ENCODE results near the gene SLC17A7. TPM values are rescaled to one million over a fixed set of nuclear protein-coding genes. Genes with fewer than 3 reads are reported as not detected.

SLC17A7 gene
- total and polyA plus RNA-seq, 2 of the 13 experiments (the other 11 are each of a cell fraction or from before 2014, with no cell fraction given), result 0.32 TPM; not detected in 1

DNA sequence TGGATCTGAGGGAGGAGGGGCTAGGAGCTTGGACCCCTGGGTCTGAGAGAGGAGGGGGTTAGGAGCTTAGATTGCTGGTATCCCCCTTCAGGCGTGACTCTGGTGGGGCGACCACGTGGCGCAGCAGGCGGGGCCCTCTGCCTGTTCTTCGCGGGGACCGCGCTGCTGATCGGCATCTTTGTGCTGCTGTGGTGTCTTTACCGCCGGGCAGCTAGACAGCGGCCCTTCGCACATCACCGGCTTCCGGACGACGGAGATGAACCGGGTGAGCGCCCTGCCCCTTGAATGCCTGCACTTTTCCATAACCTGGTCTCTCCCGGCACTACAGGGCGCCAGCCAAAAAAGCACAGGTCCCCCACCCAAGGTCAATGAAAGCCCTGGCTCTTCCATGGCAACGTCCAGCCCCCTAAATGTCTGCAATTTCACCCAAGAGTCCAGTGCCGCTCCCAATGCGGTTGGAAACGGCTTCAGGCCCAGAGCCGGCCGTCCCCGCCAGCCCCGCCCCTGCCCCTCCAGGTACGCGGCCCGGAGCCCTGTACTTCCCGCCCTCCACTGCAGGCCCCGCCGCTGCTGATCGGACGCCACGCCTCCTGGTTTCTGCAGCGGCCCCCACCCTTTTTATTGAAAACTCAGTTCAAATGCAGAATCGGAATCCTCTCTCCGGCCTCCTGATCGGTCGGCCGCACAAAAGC, 13.3 kb downstream of the SLC17A7 start (continued):
- TF ChIP-seq KLF13 (CRISPR knock-in tag; IDR thresholded peaks at IDR 0.05) (no peak), NCOA2 (CRISPR knock-in tag; IDR thresholded peaks at IDR 0.05) (no peak), ASH2L (IDR thresholded peaks at IDR 0.05; ENCODE audit: insufficient read length, low read depth, low read length) (no peak), SYNCRIP (IDR thresholded peaks at IDR 0.05; ENCODE audit: insufficient read depth, low read depth, low read length) (no peak), MIER3 (CRISPR knock-in tag; IDR thresholded peaks at IDR 0.05; ENCODE audit: borderline replicate concordance) (no peak), FOXM1 (CRISPR knock-in tag; IDR thresholded peaks at IDR 0.05) (no peak), ARID2 (CRISPR knock-in tag; IDR thresholded peaks at IDR 0.05; ENCODE audit: borderline replicate concordance) (no peak), MTF2 (CRISPR knock-in tag; IDR thresholded peaks at IDR 0.05; ENCODE audit: borderline replicate concordance) (0 out of 2 replicates have a peak, but pooled peaks have one; percentile 52), CCDC6 (CRISPR knock-in tag; IDR thresholded peaks at IDR 0.05) (no peak), RAD21 (CRISPR knock-in tag; IDR thresholded peaks at IDR 0.05) (no peak)
- TF ChIP-seq, protein P1, sequence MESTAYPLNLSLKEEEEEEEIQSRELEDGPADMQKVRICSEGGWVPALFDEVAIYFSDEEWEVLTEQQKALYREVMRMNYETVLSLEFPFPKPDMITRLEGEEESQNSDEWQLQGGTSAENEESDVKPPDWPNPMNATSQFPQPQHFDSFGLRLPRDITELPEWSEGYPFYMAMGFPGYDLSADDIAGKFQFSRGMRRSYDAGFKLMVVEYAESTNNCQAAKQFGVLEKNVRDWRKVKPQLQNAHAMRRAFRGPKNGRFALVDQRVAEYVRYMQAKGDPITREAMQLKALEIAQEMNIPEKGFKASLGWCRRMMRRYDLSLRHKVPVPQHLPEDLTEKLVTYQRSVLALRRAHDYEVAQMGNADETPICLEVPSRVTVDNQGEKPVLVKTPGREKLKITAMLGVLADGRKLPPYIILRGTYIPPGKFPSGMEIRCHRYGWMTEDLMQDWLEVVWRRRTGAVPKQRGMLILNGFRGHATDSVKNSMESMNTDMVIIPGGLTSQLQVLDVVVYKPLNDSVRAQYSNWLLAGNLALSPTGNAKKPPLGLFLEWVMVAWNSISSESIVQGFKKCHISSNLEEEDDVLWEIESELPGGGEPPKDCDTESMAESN (CRISPR knock-in tag; conservative IDR thresholded peaks at IDR 0.05), result no peak
- TF ChIP-seq, protein P2, sequence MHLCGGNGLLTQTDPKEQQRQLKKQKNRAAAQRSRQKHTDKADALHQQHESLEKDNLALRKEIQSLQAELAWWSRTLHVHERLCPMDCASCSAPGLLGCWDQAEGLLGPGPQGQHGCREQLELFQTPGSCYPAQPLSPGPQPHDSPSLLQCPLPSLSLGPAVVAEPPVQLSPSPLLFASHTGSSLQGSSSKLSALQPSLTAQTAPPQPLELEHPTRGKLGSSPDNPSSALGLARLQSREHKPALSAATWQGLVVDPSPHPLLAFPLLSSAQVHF (CRISPR knock-in tag; IDR thresholded peaks at IDR 0.05), result no peak
- TF ChIP-seq, protein P3, sequence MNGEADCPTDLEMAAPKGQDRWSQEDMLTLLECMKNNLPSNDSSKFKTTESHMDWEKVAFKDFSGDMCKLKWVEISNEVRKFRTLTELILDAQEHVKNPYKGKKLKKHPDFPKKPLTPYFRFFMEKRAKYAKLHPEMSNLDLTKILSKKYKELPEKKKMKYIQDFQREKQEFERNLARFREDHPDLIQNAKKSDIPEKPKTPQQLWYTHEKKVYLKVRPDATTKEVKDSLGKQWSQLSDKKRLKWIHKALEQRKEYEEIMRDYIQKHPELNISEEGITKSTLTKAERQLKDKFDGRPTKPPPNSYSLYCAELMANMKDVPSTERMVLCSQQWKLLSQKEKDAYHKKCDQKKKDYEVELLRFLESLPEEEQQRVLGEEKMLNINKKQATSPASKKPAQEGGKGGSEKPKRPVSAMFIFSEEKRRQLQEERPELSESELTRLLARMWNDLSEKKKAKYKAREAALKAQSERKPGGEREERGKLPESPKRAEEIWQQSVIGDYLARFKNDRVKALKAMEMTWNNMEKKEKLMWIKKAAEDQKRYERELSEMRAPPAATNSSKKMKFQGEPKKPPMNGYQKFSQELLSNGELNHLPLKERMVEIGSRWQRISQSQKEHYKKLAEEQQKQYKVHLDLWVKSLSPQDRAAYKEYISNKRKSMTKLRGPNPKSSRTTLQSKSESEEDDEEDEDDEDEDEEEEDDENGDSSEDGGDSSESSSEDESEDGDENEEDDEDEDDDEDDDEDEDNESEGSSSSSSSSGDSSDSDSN (CRISPR knock-in tag; IDR thresholded peaks at IDR 0.05), result peak; percentile 28; the same call in 1 of the 2 replicates
- TF ChIP-seq, protein P4, sequence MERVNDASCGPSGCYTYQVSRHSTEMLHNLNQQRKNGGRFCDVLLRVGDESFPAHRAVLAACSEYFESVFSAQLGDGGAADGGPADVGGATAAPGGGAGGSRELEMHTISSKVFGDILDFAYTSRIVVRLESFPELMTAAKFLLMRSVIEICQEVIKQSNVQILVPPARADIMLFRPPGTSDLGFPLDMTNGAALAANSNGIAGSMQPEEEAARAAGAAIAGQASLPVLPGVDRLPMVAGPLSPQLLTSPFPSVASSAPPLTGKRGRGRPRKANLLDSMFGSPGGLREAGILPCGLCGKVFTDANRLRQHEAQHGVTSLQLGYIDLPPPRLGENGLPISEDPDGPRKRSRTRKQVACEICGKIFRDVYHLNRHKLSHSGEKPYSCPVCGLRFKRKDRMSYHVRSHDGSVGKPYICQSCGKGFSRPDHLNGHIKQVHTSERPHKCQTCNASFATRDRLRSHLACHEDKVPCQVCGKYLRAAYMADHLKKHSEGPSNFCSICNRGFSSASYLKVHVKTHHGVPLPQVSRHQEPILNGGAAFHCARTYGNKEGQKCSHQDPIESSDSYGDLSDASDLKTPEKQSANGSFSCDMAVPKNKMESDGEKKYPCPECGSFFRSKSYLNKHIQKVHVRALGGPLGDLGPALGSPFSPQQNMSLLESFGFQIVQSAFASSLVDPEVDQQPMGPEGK (CRISPR knock-in tag; IDR thresholded peaks at IDR 0.05), result no peak
- TF ChIP-seq, protein P5, sequence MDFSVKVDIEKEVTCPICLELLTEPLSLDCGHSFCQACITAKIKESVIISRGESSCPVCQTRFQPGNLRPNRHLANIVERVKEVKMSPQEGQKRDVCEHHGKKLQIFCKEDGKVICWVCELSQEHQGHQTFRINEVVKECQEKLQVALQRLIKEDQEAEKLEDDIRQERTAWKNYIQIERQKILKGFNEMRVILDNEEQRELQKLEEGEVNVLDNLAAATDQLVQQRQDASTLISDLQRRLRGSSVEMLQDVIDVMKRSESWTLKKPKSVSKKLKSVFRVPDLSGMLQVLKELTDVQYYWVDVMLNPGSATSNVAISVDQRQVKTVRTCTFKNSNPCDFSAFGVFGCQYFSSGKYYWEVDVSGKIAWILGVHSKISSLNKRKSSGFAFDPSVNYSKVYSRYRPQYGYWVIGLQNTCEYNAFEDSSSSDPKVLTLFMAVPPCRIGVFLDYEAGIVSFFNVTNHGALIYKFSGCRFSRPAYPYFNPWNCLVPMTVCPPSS (IDR thresholded peaks at IDR 0.05), result no peak
